ENCODE data around the gene PPP1R9B.

The PPP1R9B gene

DNA sequence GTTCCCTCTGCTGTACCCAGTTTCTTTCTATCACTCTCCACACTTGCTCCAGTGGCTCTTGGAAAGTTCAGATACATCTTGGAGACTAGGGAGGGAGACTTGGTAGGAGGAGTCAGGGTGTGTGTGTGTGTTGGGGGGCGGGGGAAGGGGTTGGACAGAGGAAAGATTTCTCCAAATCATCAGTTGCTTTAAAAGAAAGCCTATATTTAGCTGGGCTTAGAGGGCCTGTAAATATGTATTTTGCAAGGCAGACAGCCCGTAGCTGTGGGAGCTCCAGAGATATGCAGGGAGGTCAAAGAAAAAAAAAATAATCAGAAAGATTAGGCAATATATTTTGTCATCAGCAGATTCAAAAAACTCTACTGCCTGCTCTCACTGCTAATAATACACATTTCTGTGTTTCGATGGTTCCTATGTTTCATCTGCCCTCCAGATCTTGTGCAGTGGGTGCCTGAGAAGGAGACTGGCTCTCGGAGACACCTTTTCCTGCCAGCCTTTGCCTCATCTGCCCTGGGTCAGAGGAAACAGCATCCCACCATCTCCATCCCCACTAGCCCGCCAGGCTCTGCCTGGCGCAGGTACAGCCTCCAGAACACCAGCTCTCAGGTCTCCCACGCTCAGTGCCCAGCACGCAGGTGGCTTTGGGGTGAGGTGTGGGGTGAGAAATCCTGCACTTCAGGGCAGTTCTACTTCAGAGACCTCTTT lies 4.8 kb upstream of the PPP1R9B start:
- peak; percentile 81 for DNase-seq (ENCODE audit: low read depth)

DNA sequence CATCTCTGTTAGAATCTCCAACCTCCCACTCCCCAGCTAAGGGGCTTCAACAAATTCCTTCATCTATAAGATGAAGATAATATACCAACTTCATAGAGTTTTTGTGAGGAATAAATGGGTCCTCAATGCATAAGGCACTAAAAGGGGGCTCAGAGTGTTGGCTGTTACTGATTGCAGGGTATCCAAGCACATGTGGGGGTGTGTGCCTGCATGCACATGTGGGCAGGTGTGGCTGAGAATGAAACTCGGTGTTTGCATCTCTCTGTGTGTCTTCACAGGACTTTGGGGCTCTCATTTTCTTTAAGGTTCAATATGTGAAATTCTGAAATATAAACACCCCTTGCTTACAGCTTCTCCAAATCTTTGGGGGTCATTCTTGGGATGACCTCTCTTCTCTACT lies 4.1 kb upstream of the PPP1R9B start:
- DNase-seq (ENCODE audit: low read depth) = no peak

DNA sequence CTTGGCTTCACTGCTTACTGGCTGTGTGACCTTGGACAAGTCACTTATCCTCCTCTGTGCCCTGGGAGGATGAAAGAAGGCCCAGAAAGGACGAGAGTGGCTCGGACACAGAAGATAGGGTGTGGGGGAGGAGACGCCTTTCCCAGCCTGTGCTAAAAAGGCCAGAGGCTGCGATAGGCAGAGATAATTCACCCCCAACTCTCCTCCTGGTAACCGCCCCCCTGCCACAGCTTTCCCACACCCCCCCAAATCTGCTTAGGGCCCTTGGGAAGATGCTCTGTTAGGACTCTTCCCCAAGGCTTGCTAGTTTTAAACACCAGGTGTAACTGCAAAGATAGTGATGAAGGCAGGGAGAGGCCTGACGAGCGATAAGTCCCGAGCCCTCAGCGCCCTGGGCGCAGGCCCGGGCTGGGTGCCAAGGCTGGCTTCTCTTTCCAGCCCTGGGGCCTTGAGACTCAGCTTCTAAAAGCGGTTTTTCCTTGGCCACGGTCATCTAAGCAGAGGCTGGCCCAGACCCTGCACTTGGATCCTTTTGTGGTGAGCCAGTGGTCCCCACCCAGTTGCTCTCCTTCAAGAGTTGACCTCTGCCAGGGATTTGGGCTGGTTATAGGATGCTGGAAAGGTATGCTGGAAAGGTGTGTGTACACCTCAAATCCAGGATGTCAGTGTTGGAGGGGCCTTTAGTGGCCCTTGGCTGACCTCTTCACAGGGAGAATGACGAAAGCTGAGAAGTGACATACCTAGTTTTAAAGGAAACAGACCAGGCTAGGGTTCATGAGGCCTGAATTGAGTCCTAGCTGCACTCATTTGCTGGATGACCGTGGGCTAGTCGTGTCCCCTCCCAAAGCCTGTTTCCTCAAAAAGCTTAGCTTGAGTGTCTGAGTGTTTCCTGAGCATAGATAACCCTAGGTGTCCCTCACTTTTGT lies 3.4 kb upstream of the PPP1R9B start:
- peak; percentile 36 for DNase-seq (ENCODE audit: low read depth)

DNA sequence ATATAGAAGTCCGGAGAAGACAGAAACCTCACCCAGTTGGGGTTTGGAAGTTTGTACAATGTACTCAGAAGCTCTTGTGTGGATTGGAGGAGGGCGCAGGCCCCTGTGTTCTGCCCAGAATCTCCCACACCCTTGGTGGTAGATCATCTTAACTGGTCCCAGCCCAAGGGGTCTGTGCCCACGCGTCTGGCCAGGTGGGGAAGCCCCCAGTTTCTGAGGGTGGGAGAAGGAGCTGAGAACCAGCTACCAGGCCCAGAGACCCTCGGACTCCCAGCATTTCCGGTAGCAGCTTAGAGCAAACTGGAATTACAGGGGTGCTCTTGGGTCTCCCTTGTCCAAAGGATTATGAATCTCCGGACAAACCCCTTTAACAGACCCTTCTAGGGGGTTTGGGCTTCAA lies 2.3 kb upstream of the PPP1R9B start:
- DNase-seq (ENCODE audit: low read depth) = no peak

DNA sequence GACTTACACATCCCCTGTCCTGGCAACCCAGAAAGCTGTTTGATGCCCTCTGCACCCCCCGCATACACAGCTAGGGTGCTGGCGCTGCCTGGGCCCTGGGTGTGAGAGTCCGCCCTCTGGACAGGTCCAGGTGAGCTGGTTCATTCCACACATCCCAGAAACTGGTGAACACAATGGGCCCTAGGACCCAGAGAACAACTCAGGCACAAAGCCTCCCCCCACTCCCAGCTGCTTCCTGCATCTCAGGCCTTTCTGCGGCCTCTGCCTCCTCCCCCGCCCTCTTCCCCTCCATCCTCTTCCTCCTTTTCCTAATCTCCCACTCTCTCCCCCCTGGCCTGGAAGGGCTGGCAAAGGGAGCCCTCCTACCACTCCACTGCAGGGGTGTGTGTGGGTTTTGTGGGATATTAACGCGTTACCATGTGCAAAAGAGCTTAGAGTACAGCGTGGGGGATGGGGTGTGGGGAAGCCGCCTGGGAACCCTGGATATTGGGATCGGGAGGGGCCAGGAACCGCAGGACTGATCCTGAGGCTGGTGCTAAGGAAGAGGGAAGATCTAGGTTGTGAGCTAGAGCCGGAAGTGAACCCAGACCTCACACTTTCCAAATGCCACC lies 1.6 kb upstream of the PPP1R9B start:
- DNase-seq (ENCODE audit: low read depth) = peak; percentile 81

DNA sequence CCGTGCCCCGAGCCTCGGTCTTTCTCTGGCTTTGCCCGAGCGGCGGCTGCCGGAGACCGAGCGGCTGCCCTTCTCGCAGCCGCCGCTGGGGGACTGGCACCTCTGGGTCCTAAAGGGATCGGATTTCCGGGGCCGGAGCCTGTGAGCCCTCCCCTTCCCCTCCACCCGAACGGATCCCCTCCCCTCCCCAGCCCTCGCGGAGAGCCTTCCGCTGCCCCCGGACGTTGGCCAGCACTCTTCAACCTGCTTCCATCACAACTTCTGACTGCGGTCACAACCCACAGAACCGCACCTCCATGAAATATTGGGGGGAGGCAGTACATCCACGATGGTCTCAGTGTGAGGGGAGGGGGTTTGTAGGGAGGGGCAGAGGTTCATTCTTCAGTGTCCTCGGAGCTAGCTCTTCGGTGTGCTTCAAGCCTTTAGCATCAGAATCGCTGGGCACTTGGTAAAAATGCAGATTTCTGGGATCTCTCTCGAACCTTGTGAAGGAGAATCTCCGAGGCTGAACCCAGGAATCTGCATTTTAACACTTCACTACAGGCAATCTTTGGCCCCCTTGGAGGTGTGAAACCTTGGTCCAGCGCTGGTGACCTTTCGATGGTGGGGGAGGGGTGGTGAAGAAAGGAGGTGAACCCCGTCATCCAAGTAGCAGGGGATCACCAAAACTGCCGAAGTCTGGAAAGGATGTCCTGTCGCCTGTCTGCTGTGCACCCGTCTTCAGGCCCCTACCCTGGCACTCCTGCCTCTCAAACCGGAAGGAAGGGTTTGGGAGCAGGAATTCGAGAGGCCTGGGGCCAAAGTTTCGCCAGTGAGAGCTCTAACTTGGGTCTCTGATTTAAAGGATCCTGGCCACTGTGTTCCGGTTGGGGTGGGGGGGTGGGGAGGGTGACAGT lies 812 bp upstream of the PPP1R9B start:
- DNase-seq (ENCODE audit: low read depth) = peak; percentile 89

DNA sequence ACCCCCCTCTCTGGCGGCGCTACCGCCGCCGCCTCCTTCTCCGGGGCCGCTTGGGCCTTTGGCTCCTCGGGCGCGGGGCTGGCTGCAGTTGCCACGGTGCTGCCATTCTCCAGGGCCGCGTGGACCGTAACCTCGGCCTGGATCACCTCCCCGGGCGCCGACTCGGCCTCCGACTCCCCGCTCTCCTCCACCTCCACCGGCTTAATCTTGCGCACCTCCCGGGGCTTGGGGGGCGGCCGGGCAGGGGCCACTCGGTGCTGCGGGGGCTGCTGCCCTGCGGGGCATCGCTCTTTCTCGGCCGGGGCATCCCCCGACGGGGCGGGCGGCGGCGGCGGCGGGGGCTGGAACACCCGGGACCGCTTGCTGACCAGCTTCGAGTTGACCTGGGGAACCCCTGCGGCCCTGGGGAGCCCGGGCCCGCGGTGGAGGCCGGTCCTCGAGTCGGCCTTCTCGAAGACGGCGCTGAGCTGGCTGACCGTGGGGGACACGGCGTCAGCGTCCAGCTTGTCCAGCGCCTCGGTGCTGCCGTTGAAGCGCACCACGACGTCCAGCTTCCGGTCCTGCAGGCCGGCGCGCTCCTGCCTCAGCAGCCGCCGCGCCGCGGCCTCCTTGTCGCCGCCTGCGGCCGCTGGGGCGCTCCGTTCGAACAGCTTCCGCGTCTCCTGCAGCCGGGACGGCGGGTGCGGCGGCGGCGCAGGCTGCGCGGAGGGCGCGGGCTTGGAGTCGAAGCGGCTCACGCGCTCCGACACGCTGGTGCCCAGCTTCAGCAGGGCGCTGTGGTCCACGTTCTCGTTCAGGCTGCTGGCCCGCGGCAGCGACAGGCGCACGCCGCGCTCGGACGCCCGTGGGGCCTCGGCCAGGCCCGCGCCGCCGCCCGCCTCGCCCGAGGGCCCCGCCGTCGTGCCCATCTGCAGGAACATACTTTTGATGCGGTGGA lies 792 bp downstream of the PPP1R9B start:
- peak; percentile 54 for DNase-seq (ENCODE audit: low read depth)

DNA sequence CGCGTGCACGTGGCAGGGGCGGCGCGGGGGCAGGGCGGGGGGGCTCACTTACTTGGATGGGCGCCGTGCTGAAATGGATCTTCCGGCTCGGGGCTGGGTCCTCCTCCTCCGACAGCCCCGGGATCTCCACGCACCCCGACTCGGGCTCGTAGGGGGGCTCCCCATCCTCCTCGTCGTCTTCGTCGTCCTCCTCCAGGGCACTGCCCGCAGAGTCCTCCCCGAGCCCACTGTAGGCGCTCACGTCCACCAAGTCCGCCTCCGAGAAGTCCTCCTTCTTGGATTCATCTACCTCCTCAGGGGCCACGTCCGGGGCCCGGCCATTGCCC lies 1.4 kb downstream of the PPP1R9B start:
- DNase-seq (ENCODE audit: low read depth) = peak; percentile 26

DNA sequence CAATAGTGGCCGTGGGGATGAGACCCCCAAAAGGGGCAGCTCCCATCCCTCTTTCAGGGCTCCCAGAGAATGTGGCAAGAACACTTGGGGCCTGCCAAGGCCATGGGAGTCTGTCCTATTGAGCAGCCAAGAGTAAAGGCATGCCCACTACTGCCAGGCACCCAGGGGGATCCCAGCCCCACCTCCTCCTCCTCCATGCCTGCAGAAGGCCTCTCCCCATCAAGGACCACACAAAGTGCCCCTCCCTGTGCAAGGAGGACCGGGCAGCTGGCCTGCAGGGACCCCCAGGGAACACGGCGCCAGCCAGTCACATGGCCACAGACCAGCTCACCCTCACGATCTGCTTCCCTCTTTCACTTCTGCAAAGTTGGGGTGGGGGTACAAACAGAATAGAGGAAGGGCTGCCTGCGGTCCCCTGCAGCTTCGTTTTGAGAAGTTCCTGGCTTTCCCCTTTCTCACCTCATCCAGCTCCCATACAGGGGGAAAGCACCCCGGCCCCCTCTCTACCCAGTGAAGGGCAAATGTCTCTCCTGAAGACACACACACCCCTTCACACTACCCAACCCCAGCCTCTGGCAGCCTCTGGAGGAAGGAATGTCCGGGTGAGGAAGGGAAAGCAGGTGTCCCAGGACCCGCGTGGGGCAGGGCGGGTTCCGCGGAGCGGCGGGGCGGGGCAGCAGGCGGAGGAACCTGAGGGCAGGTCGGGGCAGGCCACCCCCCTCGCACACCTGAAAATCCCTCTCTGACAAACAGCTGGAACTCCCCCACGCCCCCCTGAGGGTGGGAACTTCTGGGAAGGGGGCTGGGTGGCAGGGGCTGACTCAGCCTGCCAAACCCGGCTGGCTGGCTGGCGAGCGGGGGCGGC lies 2.0 kb downstream of the PPP1R9B start:
- DNase-seq (ENCODE audit: low read depth) = peak; percentile 47

DNA sequence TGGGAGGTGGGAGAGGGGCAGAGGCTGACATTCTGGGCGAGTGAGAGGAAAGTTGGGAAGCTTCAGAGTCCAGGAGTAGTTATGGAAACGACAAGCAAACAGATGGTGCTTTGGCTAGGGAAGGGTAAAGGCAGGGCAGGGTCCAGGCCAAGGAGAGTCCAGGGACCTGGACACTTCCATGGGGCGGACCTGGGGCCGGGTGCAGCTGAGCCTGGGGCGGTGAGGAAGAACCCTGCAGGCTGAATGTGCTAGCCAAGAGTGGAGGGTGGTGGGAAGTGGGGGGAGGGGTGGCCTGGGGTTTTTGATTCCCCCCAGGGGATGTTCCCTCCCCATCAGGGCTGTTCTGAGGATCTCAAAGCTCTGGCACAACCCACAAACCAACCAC lies 2.6 kb downstream of the PPP1R9B start:
- peak; percentile 51 for DNase-seq (ENCODE audit: low read depth)

DNA sequence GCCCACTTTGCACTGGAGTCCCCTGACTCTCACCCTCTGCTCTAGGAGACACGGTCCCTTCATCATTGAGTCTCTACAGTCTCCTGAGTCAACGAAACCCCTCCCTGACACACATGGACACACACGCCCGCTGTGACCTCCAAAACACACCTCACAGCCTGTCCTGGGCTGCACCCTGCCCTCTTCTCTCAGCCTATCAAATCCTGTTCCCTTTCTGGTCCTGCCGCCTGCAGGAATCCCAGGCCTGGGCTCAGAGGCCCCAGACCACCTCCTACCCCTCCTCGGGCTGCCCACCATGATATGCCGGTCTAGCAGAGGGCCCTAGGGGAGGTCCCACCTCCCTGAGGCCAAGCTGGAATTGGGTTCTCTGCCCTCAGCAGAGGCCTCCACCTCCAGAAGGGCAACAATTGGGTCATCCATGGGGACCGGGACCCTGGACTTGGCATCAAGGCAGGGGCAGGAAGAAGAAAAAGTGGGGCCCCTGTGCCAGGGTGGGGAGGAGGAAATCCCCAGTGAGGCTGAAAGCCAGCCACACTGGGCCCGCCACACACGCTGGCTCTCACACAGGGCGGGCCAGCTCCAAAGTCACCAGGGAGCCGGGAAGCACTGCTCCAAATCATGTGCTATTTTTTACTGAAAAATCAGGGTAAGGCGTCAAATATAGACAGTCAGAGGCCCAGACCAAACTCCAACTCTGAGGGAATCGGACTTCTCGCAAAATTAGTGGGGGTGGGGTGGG lies 3.4 kb downstream of the PPP1R9B start:
- DNase-seq (ENCODE audit: low read depth) = no peak

DNA sequence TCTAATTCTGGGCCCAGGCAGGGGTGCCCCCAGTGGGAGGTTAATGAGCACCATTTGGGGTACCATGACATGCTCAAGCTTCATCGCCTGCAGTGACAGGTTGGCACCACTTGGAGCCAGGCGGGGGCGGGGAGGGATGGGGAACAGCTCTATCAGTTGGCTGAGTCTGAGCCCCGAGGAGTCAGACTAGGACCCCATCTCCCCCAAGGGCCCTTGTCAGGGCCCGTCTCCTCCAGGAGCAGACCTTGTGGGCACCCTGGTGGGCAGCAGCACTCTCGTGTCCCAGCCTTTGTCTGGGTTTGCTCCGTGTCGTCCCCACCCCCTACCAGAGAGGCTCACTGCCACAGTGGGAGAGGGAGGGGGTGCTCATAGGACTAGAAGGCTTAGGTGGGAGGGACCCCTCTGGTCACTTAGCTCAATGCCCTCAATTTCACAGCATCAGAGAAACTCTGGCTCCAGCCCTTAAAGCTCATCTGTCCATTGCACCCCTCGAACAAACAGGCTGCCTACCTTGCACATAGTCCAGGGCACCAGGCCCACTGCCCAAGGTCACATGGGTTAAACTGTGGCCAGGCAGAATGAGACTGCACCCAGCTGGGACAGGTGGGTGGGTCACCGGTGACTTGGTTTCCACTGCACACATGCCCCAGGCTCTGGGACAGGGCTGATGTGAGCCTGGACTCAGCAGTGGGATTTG lies 4.1 kb downstream of the PPP1R9B start:
- no peak for DNase-seq (ENCODE audit: low read depth)

DNA sequence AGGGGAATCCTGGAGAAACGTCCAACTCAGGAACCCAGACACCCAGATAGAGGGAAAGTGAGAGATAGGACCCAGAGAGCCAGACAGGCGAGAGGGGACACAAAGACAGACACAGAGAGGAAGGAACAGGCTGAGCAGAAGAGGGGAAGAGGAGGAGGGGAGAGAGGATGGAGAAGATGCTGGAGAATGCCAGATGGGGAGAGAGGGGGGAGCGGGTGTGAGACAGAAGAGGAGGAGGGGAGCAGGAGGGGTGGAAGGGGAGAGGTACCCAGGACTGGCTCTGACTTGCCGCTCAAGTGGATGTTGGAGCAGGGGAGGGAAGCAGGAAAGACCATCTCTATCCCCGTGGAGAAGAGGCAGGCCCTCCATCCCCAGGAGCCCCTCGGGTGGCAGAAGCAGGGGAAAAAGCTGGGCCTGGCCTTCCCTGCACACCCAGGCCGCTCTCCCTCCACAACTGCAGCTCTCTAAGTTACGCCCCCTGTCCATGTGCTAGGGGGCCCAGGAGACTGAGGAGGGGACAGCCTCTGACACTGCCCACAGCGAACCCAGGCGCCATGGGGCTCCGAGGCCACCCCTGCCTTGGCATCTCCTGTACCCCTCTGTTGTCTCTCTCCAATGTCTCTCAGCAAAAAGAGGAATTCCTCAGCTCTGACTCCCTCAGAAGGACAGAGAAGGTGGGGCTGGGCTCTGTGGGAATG lies 4.8 kb downstream of the PPP1R9B start:
- DNase-seq (ENCODE audit: low read depth) = no peak

DNA sequence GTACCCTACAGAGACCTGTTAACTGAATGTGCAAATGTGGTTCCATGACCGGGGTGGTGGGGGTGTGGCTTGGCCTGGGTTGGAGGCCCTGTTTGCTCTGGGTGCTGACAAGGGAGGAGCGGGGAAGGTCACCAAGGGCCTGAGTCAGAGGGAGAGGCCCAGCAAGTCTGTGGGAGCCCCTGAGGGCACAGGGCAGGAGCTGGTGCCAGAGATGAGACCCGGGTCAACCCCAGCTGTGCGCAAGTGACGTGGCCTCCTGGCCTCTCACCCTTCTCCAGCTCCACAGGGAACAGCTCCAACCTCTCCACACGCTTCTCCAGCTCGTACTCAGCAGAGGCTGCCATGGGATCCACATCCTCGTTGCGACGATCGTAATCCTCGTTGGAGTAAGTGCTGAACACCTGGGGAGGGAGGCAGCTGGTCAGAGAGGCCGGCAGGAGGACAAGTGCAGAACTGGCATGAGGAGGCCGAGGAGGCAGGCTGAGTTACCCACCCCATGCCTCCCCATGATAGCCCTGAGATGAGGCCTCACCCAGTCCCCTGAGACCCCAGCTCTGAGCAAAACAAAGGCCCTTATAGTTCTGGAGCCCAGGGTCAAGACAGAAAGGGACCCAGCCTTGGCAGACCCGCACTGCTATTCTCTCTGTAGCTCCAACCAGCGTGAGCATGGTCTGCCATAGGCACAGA lies 5.5 kb downstream of the PPP1R9B start:
- no peak for DNase-seq (ENCODE audit: low read depth)

DNA sequence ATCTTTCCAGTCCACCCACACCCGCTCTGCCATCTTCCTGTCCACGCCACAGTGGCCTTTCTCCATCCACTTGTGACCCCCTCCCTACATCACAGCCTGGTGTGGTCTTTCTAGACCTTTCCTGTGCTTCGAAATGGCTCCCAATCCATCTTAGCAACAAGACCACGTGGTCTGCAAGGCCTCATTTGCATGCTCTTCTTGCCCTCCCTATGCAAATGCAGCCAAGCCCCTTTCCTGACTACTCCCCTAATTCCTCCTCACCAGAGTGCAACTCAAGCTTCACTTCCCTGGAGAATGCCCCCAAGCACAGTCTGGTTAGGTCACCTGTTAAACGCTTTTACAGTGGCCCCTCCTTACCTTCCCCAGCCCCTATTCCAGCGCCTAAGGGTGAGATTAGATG lies 6.1 kb downstream of the PPP1R9B start:
- no peak for DNase-seq (ENCODE audit: low read depth)

DNA sequence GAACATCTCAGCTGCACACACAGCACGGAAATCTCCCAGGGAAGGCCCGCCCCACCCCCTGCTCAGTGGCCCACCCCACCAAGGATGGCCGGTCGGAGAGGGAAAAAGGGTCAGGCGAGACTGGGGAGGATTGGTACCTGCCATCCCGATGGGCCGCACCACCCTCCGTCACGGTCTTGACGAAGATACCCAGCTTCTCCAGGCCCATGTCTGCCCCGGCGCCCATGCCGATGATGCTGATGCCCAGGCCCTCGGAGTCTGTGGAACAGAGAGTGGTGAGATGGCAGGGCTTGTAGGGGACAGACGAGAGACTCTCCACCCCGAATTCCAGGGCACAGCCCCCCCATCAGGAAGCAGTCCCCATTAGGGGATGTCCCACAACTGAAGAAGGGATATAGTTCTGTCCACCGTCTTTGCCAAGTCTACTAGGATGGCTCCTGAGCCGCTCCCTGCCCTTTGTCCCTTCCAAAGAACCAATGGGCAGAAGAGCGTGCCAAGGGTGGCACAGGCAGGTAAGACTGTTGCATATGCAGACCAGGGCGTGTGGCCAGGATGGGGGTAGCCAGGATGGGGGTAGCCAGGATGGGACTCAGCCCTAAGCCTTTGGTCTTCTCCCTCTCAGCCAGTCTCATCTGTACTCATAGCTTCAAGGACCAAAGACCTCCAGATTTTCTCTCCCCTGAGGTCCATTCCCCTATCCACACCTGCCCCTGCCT lies 6.9 kb downstream of the PPP1R9B start:
- DNase-seq (ENCODE audit: low read depth) = no peak

DNA sequence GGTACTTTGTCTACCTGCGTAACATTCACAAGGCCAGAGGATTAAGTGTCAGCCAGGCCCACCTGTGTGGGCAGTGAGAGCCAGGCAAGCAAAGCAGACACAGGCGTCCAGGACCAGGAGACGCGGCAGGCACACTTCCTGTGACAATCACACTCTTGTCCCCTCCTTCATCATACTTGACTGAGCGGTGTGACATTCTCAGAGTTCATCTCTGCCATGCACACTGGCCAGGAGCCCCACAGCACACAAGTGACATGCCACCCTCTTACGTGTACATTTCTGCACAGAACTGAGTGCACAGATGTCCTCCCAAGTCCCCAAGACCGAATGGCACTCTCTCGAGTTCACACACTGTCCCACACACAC lies 8.7 kb downstream of the PPP1R9B start:
- no peak for DNase-seq (ENCODE audit: low read depth)

Data from fibroblast of gingiva (primary cell).